Measurements from ENCODE around the gene GALNT13.

Gene GALNT13

DNA sequence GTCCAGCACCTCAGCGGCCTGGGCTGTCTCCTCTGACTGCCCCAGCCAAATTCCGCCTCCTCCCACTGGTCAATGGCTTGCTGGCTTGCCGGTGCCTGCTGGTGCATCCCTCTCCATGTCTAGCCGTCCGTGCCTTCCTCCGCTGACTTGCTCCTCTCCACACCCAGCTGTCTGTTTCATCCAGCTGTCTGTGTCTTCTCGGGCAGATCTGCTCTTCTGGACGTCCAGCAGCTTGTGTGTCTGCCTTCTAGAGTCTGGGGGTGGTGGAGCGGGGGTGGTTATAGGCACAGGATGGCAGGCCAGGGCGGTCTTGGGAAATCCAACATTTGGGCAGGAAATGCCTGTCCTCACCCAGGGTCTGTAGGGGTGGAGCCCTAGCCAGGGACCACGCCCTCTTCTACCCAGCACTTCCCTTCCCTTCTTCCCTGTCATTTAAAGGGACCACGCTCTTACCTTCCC lies 369.2 kb downstream of the GALNT13 start:
- Histone ChIP-seq H2AFZ (ENCODE audit: low read depth, low read length, severe bottlenecking) (no peak overlapping the region), H3K9me2 (replicated peaks; ENCODE audit: insufficient read depth, low read length) (no peaks in the 10 kb centered on the region), H3F3A (ENCODE audit: insufficient read depth) (no peaks in the 10 kb centered on the region), H3K4me2 (ENCODE audit: low read depth, low read length, poor library complexity, severe bottlenecking) (no peak overlapping the region), H3K9me3 (ENCODE audit: insufficient read depth, low read length) (no peaks in the 10 kb centered on the region), H3K27ac (ENCODE audit: low read depth, low read length) (no peak overlapping the region), H3K9ac (ENCODE audit: low read length) (no peak overlapping the region), H3K27me3 (ENCODE audit: low read length) (no peaks in the 10 kb centered on the region), H4K20me1 (ENCODE audit: low read depth, low read length) (no peaks in the 10 kb centered on the region; the same call in 1 of the 2 replicates), H3K4me3 (ENCODE audit: insufficient read depth, low read length, poor library complexity, severe bottlenecking) (no peak overlapping the region), H3K79me2 (ENCODE audit: insufficient read depth, low read length) (no peaks in the 10 kb centered on the region), H3K36me3 (ENCODE audit: low read length) (no peaks in the 10 kb centered on the region)
- no peak for TF ChIP-seq EZH2phosphoT487 (conservative IDR thresholded peaks at IDR 0.05; ENCODE audit: low read length)
- TF ChIP-seq, protein P1, sequence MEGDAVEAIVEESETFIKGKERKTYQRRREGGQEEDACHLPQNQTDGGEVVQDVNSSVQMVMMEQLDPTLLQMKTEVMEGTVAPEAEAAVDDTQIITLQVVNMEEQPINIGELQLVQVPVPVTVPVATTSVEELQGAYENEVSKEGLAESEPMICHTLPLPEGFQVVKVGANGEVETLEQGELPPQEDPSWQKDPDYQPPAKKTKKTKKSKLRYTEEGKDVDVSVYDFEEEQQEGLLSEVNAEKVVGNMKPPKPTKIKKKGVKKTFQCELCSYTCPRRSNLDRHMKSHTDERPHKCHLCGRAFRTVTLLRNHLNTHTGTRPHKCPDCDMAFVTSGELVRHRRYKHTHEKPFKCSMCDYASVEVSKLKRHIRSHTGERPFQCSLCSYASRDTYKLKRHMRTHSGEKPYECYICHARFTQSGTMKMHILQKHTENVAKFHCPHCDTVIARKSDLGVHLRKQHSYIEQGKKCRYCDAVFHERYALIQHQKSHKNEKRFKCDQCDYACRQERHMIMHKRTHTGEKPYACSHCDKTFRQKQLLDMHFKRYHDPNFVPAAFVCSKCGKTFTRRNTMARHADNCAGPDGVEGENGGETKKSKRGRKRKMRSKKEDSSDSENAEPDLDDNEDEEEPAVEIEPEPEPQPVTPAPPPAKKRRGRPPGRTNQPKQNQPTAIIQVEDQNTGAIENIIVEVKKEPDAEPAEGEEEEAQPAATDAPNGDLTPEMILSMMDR (IDR thresholded peaks at IDR 0.05; ENCODE audit: insufficient read depth, low read length, poor library complexity, severe bottlenecking), result no peak

DNA sequence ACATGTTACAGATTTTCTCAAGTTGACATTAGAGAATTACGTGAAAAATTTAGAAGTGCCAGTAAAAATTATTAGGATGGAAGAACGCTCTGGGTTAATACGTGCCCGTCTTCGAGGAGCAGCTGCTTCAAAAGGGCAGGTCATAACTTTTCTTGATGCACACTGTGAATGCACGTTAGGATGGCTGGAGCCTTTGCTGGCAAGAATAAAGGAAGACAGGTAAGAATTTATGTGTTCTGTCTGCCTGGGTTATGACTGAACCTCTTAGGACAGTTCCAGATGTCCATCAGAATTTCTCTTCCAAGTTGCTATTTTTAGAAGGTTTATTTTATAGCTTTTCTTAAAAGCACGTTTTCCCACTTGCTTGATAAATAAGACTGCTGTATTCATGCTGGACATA lies 371.0 kb downstream of the GALNT13 start:
- no peak overlapping the region for H3K27ac ChIP-seq (ENCODE audit: low read depth, low read length)
- H3K9ac ChIP-seq (ENCODE audit: low read length), result no peak overlapping the region
- H3K79me2 ChIP-seq (ENCODE audit: insufficient read depth, low read length), result no peaks in the 10 kb centered on the region
- TF ChIP-seq, protein P1 (IDR thresholded peaks at IDR 0.05; ENCODE audit: insufficient read depth, low read length, poor library complexity, severe bottlenecking), result no peak
- no peak for TF ChIP-seq EZH2phosphoT487 (conservative IDR thresholded peaks at IDR 0.05; ENCODE audit: low read length)
- no peak overlapping the region for H3K4me3 ChIP-seq (ENCODE audit: insufficient read depth, low read length, poor library complexity, severe bottlenecking)
- no peaks in the 10 kb centered on the region for H3K9me2 ChIP-seq (replicated peaks; ENCODE audit: insufficient read depth, low read length)
- no peaks in the 10 kb centered on the region; the same call in 1 of the 2 replicates for H4K20me1 ChIP-seq (ENCODE audit: low read depth, low read length)
- H2AFZ ChIP-seq (ENCODE audit: low read depth, low read length, severe bottlenecking), result no peak overlapping the region
- H3F3A ChIP-seq (ENCODE audit: insufficient read depth), result no peaks in the 10 kb centered on the region
- no peaks in the 10 kb centered on the region for H3K9me3 ChIP-seq (ENCODE audit: insufficient read depth, low read length)
- H3K36me3 ChIP-seq (ENCODE audit: low read length), result no peaks in the 10 kb centered on the region
- H3K27me3 ChIP-seq (ENCODE audit: low read length), result no peaks in the 10 kb centered on the region
- H3K4me2 ChIP-seq (ENCODE audit: low read depth, low read length, poor library complexity, severe bottlenecking), result no peak overlapping the region

DNA sequence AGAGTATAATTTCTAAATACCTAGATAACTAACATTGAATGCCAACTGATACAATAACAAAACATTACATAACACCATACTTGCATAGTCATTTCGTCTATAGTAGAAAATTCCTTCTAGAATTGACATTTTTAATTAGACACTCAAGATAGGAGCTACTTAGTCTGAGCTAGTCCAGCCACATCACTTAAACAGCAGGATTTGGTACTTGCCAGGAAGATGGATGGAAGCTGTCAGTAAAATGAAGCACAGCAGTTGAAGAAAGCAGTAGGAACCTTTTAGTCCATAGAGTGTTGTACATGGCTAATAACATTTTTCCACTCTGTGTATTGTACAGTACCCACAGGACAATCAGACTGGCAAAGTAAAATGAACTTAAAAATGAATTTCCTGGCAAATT lies 372.0 kb downstream of the GALNT13 start:
- H4K20me1 ChIP-seq (ENCODE audit: low read depth, low read length), result no peaks in the 10 kb centered on the region
- no peaks in the 10 kb centered on the region for H3K9me2 ChIP-seq (replicated peaks; ENCODE audit: insufficient read depth, low read length)
- no peaks in the 10 kb centered on the region for H3K36me3 ChIP-seq (ENCODE audit: low read length)
- H3K9me3 ChIP-seq (ENCODE audit: insufficient read depth, low read length), result no peaks in the 10 kb centered on the region
- no peak overlapping the region for H3K4me2 ChIP-seq (ENCODE audit: low read depth, low read length, poor library complexity, severe bottlenecking)
- no peaks in the 10 kb centered on the region for H3K27me3 ChIP-seq (ENCODE audit: low read length)
- no peak for TF ChIP-seq EZH2phosphoT487 (conservative IDR thresholded peaks at IDR 0.05; ENCODE audit: low read length)
- TF ChIP-seq, protein P1 (IDR thresholded peaks at IDR 0.05; ENCODE audit: insufficient read depth, low read length, poor library complexity, severe bottlenecking), result no peak
- no peak overlapping the region for H3K9ac ChIP-seq (ENCODE audit: low read length)
- H3K27ac ChIP-seq (ENCODE audit: low read depth, low read length), result no peak overlapping the region
- H3K4me3 ChIP-seq (ENCODE audit: insufficient read depth, low read length, poor library complexity, severe bottlenecking), result no peak overlapping the region
- no peaks in the 10 kb centered on the region for H3F3A ChIP-seq (ENCODE audit: insufficient read depth)
- H2AFZ ChIP-seq (ENCODE audit: low read depth, low read length, severe bottlenecking), result no peak overlapping the region
- no peaks in the 10 kb centered on the region for H3K79me2 ChIP-seq (ENCODE audit: insufficient read depth, low read length)

Measured in SU-DHL-6 (cell line).